AG20443 (cell line): Measurements from ENCODE around the gene TULP4.
"Not testable (repeated sequence)": the region's sequence is repeated elsewhere in the genome, so short reads cannot be mapped to it uniquely, and the experiment has no call there.

Source experiments
- DNase-seq: peaks from one replicate; pipeline ENCODE4 v3.0.0; 2012; ENCODE audit warnings: low spot score, mixed read lengths

TULP4 gene

DNA sequence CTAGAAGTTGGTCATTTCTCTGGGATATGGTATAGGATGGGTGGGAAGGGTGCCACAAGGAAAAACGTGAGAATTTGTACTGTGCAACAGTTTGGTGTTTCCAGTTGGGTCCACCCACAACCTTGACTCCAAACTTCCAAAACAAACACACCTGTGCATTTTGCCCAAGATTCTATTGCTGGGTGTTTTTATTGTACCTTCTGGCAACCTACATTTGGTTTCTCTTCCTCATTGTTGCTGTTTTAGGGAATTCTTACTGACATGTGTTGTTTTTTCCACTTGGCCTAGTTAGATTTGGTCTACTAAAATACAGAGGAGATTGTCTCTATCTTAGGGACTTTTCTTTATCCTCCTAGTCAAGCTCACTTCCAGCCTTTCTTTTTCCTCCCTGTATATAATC is 16.7 kb downstream of the TULP4 start:
- DNase-seq, result no peak

DNA sequence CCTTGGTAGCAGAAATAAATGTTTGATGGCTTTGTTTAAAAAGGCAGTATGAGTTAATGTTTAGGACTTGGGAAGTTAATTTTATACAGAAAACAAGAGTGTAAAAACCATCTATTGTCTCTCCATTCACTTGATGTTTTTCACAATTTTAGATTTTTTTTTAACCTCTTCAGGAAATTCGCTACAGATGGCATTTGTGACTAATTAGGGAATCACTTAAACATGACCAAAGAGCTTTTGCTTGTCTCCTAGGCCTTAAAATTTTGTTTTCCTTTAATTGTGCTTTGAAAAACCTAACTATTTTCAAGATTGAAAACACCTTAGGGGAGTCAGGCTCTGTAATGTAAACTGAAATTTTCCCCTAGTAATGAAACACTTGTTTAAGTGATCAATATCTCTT is 17.3 kb downstream of the TULP4 start:
- no peak for DNase-seq

DNA sequence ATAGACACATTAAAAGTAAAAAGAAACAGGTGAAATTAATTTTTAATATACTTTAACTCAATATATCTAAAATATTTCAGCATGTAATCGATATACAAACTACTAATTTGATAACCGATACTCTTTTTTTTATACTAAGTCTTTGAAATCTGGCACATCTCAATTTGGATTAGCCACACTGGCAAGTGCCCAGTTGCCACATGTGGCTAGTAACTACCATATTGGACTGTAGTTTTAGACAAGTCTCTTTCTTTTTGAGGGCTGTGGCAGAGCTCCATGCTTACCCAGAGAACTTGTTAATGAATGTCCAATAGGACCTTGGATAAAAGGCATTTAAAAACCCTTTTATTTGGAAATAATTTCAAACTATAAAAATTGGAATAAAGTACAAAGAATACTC is 17.8 kb downstream of the TULP4 start:
- no peak for DNase-seq

DNA sequence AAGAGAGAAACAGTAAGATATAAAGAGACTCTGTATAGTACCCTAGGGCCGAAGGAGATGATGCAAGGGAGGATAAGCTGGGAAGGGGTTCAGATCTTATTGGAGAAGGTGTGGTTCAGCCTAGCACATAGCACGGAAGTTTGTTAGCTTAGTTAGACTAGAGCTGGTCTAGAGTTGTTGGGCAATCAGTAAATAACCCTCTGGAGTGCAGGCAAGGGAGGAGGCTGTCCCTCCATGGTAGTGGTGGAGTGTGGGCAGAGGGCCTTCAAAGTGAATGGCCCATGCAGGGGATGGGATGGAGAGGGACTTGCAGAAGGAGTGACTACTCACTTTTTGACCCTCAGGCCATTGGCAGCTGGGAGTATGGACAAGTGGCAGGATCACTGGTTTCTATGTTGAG is 20.0 kb downstream of the TULP4 start:
- DNase-seq, result no peak

DNA sequence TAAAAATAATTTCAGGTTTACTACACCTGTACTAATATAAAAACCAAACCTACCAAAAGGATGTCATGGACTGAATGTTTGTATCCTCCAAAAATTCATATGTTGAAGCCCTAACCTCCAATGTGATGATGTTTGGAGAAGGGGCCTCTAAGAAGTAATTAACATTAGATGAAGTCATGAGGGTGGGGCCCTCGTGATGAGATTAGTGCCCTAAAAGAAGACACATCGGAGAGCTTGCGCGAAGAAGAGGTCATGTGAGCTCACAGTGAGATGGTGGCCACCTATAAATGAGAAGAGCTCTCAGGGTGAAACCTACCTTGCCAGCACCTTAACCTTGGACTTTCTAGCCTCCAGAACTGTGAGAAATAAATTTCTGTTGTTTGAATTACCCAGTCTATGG is 20.8 kb downstream of the TULP4 start:
- no peak for DNase-seq

DNA sequence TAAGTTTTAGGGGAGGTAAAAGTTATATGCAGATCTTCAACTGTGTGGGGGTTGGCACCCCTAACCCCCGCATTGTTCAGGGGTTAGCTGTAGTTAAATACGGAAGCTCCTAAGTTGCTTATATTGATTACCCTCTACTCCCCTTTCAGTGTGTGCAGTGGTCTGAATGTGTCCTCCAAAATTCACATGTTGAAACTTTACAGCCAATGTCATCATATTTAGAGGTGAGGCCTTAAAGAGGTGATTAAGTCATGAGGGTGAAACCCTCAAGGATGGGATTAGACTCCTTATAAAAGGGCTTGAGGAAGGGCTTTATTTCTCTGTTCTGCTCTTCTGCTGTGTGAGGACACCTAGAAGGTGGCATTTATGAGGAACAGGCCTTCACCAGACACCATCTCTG is 22.3 kb downstream of the TULP4 start:
- DNase-seq, result no peak

DNA sequence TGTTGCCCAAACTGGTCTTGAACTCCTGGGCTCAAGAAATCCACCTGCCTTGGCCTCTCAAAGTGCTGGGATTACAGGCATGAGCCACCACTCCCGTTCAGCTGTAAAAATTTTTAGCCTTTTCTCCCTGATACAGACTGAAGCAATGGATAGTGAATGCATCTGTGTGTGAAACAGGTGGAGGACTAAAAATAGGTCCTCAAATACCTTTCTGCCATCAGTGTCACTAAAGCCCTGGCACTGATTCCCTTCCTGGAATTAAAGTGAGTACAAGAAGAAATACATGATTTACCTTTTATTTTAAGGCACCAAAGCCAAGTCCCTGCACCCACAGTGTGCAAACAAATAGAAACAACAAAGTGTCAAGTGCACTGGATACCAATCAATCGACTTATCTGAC is 25.1 kb downstream of the TULP4 start:
- no peak for DNase-seq

DNA sequence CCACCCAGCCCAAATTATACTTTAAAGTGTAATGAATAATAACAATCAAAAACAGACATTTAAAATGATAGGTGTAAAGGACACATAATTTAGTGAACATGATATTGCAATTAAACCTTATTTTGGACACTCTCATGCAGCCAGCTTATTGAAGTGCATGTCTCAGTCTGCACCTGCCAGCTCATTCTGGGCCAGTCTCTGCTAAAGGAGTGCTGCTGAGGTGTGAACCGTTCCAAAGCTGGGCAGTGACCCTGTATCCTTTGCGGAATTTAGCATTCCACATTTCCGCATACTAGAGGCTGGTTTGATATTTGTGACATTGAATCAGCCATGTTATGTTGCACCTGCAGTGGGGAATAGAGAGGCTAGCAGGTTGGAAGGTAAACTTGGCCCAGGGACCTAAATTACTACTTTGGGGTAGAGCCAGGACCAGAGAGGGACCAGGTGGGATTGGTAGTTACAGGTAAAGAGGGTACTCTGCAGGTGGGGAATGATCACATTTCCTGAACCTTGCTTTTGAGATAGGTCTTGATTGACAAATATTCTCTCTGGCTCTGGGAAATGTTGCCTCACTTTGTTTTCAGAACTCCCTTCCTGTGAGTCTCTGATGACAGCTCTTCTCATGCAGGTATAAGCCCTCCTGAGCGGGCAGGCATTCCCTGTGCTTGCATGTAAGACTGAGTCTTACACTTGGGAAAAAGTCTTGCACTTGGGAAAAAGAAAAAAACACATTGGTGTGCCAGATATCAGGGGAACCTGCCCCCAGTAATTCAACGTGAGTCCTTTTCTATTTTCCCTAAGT is 26.2 kb downstream of the TULP4 start:
- no peak for DNase-seq

DNA sequence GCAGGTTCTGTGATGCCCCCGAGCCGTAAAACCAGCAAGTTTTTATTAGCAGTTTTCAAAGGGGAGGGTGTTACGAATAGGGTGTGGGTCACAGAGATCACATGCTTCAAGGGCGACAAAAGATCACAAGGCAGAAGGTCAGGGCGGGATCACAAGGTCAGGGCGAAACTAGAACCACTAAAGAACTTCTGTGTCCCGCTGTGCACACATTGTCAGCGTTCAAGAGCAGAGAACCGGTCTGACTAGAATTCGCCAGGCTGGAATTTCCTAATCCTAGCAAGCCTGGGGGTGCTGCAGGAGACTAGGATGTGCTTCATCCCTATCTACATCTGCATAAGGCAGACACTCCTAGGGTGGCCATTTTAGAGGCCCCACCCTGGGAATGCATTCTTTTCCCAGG is 26.9 kb downstream of the TULP4 start:
- not testable (repeated sequence) for DNase-seq

DNA sequence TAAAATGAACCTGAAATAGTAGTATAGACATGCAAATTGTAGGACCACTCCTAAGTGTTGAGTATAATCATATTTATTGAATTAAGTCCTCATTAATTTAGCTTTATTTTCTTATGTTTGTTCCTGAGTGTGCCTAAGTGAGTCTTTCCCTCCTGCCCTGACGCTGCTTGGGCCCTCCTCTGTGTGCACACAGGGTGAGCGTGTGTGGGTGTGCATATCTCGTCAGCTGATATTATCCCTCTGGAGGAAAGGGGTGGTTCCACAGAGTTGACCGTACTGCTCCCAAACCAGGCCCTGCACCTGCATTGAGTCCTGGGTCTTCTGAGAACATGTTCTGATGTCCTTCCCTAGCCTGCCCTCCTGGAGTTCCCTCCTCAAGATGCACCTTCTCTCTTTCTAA is 28.0 kb downstream of the TULP4 start:
- no peak for DNase-seq

DNA sequence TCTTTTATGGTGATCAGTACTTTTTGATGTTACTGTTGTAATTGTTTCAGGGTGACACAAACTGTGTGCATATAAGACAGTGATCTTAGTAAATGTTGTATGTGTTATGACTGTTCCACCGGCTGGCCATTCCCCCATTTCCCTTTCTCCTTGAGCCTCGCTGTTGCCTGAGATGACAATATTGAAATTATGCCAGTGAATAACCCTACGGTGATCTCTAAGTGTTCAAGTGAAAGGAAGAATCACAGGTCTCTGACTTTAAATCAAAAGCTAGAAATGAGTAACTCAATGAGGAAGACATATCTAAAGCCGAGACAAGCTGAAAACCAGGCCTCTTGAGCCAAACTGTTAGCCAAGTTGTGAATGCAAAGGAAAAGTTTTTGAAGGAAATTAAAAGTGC is 32.3 kb downstream of the TULP4 start:
- no peak for DNase-seq

DNA sequence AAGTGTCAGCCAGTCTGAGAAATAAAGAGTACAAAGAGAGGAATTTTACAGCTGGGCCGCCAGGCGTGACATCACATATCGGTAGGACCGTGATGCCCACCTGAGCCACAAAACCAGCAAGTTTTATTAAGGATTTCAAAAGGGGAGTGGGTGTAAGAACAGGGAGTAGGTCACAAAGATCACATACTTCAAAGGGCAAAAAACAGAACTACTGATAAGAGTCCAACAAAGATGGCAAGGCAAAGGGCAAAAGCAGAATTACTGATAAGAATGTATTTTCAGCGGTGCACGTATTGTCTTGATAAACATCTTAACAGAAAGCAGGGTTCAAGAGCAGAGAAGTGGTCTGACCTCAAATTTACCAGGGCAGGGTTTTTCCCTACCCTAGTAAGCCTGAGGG is 33.2 kb downstream of the TULP4 start:
- not testable (repeated sequence) for DNase-seq

DNA sequence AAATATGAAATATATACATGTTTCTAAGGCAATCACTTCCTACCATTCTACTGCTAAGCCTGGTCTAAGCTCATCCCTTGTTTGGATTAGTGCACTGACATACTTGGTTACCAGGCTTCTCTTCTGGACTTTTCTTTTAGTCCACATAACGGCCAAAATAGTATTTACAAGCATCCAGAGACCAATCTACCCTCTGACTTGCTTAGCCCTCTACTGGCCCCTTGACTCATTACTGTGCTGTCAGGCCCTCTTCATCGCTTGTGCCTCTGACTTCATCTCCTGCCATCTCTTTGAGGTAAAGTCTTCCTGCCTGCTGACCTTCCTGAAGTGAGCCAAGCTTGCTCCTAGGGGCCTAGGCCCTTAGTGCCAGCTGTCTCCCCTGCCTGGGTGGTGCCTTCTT is 35.1 kb downstream of the TULP4 start:
- no peak for DNase-seq

DNA sequence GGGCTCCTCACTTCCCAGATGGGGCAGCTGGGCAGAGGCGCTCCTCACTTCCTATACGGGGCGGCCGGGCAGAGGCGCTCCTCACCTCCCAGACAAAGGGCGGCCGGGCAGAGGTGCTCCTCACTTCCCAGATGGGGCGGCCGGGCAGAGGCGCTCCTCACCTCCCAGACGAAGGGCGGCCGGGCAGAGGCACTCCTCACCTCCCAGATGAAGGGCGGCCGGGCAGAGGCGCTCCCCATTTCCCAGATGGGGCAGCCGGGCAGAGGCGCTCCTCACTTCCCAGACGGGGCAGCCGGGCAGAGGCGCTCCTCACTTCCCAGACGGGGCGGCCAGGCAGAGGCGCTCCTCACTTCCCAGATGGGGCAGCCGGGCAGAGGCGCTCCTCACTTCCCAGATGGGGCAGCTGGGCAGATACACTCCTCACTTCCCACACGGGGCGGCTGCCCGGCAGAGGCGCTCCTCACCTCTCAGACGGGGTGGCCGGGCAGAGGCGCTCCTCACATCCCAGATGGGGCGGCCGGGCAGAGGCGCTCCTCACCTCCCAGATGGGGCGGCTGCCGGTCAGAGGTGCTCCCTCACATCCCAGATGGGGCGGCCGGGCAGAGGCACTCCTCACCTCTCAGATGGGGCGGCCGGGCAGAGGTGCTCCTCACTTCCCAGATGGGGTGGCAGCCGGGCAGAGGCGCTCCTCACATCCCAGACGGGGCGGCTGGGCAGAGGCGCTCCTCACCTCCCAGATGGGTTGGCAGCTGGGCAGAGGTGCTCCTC is 36.7 kb downstream of the TULP4 start:
- not testable (repeated sequence) for DNase-seq

DNA sequence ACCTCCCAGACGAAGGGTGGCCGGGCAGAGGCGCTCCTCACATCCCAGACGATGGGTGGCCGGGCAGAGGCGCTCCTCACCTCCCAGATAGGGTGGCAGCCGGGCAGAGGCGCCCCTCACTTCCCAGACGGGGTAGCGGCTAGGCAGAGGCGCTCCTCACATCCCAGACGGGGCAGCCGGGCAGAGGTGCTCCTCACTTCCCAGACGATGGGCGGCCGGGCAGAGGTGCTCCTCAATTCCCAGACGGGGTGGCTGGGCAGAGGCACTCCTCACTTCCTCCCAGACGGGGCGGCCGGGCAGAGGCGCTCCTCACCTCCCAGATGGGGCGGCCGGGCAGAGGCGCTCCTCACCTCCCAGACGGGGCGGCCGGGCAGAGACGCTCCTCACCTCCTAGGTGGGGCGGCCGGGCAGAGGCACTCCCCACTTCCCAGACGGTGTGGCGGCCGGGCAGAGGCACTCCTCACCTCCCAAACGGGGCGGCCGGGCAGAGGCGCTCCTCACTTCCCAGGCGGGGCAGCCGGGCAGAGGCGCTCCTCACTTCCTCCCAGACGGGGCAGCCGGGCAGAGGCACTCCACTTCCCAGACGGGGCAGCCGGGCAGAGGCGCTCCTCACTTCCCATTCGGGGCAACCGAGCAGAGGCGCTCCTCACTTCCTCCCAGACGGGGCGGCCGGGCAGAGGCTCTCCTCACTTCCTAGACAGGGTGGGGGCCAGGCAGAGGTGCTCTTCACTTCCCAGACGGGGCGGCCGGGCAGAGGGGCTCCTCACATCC is 37.4 kb downstream of the TULP4 start:
- DNase-seq, result not testable (repeated sequence)

DNA sequence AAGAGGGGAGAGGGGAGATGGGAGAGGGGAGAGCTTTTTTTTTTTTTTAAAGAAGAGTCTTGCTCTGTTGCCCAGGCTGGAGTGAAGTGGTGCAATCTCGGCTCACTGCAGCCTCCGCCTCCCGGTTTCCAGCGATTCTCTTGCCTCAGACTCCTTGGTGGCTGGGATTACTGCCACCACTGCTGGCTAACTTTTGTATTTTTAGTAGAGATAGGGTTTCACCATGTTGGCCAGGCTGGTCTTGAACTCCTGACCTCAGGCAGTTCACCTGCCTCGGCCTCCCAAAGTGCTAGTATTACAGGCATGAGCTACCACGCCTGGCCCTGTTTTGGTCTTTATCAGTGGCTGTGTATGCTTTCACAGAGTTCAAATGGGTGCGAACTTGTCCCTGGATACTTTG is 38.5 kb downstream of the TULP4 start:
- not testable (repeated sequence) for DNase-seq

DNA sequence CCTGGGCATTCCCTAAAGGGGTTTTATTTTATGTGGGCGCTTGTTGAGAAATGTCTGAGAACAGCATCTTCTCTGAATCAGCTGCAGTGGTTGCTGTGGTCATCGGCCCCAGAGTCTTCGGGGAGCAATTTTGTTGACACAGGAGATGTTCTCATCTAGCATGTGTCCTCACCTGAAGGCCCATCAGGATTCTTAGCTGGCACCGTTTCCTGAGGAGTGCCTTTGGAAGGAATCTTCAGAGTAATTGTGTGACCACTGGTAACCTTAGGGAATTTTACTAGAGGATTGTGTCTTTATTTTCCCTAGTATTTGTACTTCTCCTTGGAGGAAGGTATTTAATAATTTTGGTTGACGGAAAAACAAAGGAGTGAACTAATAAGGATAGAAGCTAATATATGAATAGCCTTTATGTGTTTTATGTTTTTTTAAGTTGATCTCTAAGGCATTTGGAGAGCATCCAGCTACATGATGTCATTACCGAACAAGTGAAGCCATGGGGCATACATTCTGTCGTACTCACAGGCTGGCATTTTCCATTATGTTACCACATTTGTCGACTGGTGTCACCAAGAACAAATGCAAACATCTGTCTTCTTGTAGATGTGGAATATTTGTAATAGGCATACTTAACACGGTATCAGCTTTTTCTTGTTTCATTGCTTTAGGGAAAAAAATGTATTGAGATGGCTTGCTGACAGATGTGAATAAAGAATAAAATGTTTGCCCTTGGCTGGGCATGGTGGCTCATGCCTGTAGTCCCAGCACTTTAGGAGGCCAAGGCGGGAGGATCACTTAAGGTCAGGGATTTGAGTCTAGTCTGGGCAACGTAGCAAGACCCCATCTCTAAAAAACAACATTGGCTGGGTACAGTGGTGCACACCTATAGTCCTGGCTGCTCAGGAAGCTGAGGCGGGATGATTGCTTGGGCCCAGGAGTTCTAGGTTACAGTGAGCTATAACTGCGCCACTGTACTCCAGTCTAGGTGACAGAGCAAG is 41.9 kb downstream of the TULP4 start:
- DNase-seq, result no peak

DNA sequence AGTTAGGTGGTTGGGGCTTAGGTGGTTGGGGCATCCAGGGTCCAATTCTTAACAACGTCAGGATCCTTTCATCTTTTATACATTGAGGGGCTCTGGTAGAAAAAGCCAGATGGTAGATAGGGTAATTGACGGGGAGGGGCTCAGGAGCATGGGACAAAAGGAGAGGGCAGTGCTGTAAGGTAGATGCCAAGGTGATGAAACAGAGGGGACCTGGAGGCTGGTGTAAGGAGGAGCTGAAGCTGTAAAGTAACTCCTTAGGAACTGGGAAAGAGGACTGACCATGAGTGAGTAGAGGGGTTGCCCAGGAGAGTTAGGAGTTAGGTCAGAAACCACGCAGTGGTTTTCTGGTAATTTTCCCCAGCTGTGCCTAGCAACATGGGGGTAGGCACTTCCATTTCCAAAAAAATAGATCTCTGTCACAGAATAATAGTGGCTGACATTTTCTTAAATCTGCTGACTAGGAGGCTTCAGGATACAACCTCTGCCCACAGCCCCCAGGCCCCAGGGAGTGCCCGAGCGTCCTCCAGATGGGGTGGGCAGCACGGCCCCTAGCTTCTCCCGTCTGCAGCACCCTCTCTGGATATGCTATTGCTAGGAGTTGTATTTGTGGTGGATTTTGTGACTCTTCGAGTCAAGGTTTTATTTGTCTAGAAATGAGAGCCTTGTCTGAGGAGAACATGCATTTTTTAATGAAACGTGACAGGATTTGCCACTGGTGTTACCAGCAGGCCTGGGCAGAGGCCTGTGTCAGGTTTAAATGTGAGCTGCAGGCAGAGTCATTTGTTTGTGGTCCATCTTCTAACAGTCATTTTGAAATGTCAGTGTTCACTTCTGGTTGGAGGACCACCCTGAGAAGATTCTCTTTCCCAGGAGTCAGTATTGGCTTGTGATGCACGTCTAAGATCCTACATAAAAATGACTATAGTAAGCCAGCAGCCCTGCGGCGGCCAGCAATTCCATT is 44.6 kb downstream of the TULP4 start:
- DNase-seq, result no peak

DNA sequence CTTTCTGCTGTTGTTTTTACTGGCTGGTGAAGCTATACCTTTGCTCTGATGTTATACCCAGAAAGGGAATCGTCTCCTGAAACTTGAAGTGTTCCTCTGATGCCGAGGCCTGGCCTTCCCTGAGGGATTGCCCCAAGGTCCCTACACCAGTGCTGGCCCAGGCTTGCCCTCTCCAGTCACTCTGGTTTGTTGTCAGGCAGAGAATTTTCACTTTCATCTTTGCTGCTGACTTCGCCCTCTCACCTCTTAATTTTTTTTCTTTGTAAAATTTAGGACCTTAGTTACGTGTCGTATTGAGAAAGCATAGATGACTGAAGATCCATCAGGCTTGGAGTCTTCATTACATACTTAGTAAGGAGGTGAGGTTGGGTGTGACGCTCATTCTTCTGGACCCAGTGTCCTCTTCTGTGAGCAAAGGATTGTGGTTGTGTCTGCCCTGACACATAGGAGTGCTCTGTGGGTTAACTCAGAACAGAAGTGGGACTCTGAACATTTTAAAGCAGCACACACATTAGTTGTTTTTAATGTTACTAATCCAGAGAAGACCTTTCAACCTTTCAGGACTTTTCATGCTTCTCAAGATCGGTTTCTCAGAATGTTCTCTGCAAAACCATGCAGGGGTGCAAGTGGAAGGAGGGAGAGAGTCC is 45.4 kb downstream of the TULP4 start:
- DNase-seq, result no peak
